Eye (tissue), 1 donor: Measurements from ENCODE around the gene DRC1.

Experiments used
- DNase-seq: peaks from one replicate; pipeline ENCODE4 v3.0.0-alpha.2; 2015

DRC1 gene

DNA sequence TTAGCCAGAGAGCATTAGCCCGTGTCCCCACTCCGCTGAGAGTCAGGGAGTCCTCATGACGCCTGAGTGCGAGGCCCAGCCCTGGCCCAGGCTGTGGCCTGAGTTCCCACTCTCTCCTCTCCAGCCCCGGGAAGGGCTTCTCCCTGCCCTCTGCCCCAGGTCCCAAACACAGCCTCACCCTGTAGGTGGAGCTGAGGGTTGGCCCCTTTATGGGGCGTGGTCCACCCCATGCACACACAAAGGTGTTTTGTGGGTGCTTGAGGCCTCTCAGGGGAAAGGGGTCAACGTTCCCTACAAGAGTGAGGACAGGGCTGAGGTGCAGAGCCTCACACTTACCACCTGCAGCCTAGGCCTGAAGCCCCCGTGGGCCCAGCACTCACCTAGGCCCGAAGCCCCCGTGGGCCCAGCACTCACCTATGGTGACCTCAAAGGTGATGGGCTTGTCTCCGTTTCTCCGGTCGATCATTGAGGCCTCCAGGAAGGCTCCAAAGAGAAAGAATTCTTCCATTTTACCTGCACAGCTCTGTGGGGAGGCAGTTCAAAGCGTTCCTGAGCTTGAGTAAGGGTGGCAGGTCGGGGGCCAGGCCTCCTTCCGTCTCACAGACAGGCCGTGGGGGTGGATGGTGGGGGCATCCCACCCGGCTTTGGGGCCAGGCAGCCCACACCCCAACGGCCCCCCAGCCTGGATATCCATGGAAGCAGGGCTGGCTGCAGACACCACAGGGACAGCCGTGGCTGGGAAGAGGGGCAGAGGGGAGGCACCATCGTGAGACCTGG lies 78.3 kb downstream of the DRC1 start:
- DNase-seq: no peak

DNA sequence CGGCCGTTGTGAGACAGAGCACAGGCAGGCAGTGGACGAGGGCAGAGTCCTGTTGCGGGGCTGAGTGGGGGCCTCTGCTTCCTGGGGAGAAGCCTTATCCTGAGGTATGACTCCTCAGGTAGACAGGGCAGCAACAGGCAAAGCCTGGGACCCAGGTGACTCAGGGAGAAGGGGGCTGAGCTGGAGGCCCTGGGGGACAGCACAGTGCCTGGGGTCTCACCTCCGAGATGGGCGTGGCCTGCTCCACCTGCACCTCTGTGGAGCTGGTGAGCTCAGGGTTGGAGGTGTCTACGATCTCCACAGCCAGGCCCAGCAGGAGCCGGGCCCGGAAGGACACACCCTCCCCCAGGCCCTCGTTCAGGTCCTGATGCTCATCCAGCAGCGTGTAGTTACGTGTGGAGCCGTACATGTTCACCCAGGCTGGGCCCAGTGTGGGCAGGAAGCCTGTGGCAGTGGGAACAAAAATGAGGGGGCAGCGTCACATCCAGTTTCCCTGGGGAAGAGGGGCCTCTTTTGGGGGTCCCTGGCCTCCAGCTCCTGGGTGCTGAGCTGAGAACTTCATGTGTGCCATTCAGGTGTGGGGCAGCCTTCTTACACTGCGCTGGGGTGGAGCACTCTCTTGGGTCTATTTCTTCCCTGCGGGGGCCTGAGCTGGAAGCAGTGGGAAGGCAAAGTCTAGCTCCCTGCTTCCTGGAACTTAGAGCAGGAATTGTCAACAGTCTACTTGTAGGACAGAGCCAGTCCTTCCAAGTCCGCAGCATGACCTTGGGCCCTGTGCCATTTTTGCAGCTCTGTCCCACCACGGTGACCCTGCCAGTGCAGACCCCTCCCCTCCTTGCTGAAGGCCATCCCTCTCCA lies 79.1 kb downstream of the DRC1 start:
- no peak for DNase-seq

DNA sequence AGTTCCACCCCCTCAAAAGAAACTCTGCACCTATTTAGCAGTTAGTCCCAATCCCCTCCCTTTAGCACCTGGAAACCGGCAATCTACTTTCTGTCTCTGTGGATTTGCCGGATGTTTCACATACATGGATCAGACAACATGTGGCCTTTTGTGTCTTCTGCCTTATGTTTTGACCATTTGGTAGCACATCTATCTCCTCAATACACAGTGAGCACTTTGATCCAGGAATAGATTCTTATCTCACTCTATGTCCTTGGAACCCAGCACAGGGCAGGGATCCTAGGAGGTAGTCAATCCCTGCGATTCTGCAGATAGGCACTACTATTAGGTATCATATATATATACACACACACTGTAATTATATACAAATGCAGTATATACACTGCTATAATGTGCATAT lies 80.0 kb downstream of the DRC1 start:
- DNase-seq: no peak

DNA sequence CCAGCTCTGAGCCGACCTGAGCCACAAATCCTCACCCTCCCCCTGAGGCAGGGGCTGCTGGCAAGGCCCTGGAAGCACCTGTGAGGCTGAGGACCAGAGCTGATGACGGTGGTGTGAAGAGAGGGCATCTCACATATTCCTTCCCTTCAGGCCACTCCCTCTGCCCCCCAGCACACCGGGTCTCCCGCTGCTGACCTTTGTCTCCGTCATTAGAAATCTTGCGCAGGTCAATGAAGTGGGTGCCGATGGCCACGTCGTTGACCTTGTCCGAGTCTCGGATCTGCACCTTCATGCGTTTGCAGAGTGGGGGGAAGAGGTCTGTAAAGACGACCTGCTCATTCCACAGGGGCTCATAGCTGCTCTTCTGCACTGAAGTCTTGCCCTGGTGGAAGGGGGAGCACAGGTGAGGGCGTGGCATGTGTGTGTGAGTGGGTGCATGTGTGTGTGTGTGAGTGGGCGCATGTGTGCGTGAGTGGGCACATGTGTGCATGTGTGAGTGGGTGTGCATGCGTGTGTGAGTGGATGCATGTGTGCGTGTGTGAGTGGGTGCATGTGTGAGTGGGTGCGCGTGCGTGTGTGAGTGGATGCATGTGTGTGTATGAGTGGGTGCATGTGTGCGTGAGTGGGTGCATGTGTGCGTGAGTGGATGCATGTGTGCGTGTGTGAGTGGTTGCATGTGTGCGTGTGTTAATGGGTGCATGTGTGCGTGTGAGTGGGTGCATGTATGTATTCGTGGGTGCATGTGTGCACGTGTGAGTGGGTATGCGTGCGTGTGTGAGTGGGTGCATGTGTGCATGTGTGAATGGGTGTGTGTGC lies 80.7 kb downstream of the DRC1 start:
- no peak for DNase-seq

DNA sequence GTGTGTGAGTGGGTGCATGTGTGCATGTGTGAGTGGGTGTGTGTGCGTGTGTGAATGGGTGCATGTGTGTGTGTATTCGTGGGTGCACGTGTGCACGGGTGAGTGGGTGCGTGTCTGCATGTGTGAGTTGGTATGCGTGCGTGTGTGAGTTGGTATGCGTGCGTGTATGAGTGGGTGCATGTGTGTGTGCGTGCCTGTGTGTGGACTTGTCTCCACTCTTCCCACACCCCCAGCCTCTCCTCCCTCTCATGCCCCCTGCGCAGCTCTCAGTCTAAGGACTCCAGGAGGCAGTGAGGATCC lies 81.3 kb downstream of the DRC1 start:
- DNase-seq: no peak

DNA sequence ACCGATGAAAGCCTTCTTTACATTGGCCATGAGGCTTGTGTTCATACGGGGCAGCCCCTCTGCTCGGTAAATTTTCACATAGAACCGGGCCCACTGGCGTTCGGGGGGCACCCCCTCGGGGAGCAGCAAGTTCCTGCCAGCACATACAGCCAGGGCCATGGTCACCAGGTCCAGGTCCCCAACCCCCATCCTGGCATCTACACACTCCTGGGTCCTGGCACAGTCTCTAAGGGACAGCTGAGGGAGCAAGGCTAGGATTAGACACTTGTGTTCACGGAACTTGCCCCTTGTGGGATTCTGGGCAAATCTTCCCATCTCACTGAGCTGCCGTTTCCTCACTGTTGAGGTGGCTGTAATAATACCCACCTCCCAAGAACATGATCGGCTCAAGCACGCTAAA lies 81.8 kb downstream of the DRC1 start:
- DNase-seq: no peak

DNA sequence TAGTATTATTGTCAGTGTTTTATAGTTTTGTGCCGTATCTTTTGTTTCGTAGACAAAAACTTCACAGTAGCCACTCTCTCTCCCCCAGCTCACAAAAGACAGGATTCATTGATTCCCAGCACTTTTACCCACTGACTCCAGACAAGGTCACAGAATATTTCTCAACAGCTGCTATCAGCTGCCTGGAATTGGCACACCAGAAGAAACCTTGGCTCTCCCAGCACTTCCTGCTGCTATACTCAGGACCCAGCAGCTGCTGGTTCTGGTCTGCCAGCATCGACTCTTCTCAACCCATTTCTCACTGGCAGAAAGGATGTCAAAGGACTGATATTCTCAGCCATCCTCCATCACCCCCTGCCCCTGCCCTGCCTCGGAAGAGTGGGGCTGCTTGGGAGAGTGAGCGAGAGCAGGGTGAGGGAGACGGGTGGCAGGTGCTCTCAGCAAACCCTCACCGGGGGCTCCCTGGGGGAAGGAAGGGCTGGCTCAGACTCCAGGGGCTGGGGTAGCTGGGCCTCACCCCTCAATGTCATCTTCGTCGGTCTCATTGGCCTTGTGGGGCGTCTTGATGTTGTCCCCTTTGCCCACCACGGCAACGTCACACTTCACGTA lies 82.3 kb downstream of the DRC1 start:
- no peak for DNase-seq

DNA sequence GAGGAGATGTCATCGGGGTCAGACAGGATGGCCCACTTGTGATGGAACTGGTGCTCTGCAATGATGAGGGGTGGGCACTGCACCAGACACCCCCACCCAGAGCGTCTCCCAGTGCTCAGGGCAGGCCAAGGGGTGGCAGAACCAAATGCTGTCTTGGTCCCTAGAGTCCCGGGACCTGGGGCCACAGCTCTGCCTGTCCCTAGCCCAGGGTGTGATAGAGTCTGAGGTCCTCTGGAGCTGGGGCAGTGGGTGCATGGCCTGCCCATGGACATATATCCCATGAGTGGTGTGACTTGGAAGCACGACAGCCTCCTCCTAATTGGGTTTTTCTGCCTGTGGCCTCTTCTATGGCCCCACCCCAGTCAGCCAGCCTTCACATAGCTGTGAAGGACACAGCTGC lies 82.9 kb downstream of the DRC1 start:
- DNase-seq: no peak

DNA sequence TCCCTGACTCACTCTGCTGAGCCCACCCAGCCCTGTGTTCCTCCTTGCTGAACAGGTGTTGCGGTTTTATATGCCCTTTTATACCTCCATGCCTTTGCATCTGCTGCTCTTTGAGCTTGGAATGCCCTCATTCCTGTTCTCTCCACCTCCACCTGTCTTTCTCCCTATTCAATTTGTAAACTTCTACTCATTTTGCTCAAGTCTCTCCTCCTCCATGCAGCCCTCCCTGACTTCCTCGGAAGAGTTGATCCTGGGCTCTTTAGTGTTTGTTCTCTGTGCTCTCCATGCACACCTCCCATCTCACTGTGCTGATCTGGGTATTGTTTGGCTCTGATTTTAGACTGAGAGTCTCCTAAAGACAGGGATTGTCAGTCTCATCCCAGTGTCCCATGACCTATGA lies 83.4 kb downstream of the DRC1 start:
- DNase-seq: no peak

DNA sequence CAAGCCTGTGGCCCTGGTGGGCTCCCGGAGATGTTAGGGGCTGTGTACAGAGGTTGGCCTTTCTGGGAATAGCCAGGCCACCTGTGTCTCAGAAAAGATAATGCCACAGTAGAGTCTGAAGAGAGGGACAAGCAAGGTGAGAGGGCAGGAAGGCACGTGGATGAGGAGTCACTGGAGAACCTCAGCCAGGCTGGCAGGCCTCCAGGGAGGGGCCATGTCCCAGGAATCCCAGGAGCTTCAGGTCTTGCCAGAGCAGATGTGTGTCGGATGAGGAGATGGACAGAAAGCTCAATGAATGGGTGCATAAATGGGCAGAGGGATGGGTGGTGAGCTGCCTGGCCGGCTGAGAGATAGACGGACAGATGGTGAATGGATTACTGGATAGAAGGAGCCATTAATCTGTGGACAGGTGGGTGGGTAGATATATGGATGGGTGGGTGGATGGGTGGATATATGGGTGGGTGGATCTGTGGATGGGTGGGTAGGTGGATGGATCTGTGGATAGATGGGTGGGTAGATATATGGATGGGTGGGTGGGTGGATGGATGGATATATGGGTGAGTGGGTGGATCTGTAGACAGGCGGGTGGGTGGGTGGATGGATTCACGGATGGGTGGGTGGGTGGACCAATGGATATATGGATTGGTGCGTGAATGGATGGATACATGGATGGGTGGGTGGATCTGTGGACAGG lies 84.2 kb downstream of the DRC1 start:
- no peak for DNase-seq

DNA sequence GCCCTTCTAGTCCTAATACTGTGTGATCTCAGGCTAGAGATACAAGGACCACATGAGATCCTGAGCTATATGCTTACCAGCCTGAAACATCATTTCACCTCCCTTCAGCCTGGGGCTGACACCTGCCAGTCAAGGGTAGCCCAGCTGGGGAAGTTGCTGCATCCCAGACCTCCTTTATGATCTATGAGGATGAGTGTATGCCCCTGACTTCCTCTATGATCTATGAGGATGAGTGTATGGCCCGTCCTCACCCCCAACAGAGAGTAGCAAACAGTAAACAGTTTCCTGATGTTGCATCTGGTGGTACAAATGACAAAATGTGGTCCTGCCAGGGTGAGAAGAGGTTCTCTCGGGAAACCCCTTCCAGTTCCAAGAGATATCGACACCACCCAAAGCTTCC lies 85.1 kb downstream of the DRC1 start:
- no peak for DNase-seq

DNA sequence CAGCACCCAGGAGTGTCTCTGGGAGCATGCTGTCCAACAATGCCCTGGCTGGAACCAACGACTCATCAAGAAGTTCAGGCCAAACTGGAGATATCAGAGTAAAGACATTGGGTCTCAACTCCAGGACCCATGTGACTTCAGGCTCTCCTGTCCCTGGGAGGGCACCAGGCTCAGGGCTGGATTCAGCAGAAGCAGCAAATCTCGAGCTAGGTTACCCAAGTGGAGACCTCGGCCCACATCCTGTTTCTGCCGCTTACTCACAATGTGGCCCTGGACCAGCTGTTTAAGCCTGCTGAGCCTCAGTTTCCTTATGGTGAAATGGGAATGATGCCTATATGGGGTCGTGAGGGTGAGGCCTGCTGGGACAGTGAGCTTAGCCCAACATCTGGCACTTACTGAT lies 85.5 kb downstream of the DRC1 start:
- DNase-seq: no peak

DNA sequence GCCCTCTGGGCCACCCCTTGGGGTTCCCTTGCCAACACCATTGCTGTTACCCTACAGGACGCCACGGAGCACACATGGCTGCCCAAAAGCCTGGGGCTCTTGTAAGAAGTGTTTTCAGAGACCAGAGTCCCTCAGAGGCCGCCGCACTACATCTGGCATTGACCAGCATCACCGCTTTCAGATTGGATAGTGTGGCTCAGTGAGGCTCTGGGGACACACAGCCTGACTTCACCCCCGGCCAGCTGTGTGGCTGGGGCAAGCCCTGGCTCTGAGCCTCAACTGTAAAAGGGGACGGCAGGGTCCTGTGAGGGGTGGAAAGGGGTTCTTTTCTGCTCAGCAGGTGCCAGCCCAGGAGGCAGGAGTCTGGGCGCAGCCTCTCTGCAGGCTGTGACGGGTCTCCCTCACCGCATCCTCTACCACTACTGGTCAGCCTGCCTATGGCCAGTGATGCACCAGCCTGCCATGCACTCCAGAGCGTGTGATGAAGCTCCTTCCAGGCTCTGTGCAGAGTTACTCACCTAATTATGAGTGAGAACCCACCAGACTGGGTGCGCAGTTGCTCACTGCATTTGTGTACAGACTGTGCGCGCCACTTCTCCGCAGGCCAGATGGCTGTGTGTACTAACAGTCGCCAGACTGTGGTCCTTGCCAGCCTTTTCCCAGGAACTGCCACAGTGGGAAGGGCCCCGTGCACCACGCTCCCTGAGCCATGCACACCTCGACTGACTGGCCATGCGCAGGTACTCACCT lies 86.9 kb downstream of the DRC1 start:
- DNase-seq: no peak

DNA sequence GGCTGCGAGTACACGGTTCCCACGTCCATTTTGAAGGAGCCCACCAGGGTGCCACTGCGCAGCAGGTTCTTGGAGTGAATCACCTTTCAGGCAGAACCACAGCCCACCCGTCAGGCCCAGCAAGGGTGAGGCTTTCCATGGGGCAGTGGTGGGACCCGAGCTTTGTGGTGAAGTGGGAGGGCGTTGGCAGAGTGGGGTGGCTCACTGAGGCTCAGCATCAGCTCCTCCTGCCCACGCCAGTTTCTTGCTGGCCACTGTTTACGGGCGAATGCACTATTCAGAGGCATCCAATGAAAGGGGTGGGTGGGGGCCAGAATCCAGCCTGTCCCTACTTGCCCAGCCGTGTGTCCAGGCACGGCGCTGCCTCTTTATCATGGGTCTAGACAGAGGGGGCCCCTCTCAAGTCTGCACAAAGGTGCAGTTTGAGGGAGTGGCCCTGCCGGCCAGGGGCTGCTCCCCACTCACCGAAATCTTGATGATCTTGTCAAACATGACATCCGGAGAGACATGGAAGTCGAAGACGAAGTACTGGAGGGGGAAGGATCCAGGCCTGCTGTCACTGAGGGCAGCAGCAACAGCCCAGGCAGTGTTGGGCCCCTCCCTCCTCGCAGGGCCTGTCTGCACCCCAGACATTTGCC lies 87.6 kb downstream of the DRC1 start:
- no peak for DNase-seq

DNA sequence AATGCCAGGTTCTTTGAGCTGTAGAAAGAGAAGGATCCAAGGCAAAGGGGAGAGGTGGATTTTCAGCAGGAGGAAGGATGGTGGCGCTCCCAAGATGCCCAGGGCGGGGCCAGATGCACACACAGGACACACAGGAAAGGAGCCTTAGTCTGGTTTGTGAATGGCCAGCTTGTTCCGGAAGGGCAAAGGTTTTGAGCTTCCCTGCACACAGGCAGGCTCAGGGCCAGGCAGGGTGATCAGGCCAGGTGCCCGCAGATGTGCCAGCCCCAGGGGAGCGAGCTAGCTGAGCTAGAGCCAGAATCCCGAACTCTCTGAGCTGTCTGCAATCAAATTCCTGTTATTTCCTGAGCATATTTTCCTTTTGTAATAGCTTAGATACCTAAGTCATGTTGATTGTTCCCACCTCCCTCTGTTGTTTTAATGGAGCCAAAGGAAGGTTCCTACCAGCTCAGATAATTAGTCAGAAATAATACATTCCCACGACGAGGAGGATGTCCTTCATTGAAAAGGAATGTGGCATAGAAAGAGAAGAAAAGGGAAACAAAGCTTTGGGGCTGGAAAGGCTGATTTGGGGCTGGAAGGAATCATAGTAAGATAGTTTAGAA lies 89.9 kb downstream of the DRC1 start:
- no peak for DNase-seq

DNA sequence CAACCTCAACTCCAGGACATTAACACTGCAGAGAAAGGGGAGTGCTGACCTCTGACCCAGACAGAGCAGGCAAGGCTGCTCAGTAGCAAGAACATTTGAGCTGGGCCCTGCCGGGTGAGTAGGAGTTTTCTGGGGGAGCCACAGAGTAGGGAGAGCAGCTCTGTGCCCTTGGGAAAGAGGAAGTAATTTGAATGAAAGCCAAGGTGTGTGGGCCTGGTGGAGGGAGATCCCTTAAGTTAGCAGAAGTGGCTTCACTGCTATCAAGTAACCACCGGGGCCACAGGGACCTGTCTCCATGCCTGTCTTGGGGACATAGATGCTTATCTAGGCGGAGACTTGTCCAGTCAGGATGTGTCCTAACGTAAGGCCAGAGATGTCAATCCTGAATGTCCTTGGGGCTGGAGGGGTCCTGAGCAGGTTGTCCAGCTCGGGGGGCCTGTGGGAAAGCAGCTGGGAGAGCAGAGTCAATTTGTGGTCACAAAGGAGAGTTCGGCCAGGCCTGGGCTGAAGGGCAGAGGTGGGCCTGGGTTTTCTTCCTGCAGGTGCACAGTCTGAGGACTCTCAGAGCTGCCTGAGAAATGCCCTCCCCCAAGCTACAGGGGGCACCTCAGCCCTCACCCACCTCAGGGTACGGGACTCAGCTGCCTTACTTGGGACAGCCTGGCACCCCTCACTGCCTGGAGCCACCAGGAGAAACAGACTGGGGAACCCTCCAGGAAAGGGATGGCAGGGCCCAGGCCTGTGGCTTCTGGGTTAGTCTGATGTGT lies 91.2 kb downstream of the DRC1 start:
- no peak for DNase-seq

DNA sequence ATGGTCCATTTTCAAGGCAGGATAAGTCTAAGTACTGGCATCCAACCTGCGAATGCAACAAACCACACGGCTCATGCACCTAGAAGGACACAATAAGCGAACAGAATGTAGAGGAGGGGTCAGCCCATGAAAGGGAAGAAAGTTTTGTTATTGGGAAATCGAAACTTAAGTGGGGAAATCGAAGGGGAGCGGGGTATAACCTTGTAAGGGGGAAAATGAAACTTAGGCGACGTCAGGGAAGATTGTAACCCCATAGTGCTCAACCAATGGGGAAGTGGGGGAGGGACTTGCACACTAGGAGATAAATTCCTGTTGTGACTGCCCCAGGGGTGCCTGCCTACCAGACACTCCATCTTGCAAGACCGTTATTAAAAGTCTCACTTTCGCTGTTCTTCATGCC lies 91.8 kb downstream of the DRC1 start:
- DNase-seq: no peak

DNA sequence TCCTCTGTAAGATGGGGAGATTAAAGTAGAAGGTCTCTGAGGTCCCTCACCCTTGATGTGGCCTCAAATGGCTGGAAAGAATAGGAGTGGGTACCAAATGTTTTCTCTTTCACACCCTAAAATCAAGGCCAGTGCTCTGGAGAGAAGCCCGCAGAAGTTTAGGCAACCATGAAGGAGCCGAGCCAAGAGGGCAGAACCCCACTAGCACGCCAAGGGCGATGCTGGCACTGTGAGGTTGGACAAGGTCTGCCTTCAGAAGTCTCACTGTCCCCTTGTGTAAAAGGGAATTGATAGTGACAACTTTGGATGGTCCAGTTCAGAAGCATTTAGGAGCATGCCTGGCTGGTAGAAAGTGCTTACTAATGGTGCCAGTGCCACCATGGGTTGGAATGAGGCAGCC lies 92.5 kb downstream of the DRC1 start:
- no peak for DNase-seq

DNA sequence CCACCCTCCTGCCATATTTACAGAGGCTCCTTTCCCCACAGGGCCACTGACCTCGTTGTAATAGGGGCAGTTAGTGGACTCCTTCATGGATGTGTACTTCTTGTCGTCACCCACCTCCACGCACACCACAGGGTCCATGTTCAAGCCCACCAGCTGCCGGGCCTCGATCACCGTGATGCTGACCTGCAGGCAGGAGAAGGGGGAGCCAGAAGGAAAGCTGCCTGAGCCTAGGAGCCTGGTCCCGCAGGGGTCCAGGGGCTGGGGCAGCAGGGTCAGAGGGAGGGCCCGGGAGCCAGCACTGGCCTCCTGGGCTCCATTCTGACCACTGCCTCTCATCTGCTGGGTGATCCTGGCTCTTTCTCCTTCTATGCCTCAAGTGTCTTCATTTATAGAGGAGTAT lies 93.2 kb downstream of the DRC1 start:
- no peak for DNase-seq

DNA sequence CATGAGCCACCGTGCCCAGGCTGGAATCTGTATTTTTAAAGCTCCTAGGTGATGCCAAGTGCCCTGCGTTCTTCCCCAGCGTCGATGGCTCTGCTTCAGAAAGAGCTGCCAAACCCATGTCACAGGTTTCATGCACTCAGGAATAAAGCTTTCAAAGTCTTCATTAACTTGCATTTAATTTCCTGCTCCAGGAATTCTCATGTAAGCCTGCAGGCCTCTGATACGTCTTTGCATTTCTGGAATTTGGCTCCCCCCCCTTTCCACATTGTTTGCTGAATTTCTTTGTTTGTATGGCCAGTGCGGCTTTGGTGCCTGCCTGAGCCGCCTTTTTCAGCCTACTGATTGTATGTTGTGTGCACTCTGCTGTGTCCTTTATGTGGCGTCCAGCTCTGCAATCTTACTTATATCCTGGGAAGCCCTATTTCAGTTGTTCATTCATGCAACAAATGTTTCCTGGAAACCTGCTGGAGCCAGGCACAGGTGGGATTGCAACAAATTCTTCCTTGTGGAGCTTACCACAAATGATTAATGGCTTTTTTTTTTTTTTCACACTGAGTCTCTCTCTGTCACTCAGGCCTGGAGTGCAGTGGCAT lies 94.1 kb downstream of the DRC1 start:
- peak; percentile 47 for DNase-seq
